GM19099 (cell line): ENCODE measurements around the gene FOSL2.

Source experiments
- POLR2A ChIP-seq: IDR thresholded peaks from 3 replicates; pipeline ENCODE4 v1.6.1; 2011; ENCODE audit warnings: low read depth; ENCODE audit not compliant: insufficient read length; ENCODE audit errors: extremely low read depth

FOSL2 gene

DNA sequence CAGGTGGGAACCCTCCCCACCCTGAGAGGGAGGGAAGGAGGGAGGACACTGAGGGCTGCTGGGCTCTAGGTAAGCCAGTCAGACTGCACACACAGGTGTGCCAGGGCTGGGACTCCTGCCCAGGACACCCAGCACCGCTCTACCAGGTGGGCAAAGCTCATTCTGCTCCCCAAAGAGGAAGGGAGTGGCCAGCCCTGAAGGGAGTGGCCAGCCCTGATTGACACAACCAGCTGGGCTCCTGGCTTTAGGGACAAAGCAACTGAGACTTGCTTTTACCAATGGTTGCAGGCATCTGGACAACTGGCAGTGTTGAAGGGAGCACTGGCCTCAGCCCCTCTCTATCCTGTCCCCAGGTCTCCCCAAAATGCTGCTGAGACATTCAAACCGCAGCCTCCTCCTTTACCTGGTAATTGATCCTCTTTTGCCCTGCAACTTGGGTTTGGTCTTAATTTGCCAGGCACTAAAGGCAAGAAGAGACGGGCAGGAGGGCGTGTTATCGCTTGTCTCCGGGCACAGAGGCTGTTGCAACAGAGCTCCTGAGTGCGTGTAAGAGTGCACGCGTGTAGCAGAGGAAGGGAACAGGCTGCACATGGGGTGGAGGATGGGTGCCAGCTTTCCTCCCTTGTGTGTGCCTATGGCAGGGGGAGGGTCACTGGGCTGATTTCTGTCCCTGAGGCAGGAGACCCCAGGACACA is 14.5 kb upstream of the FOSL2 start:
- no peak for TF ChIP-seq POLR2A

GRCh38 chr2:28378679-28379584 is 13.7 kb upstream of the FOSL2 start:
- TF ChIP-seq POLR2A = no peak

GRCh38 chr2:28380219-28380618 is 12.4 kb upstream of the FOSL2 start:
- TF ChIP-seq POLR2A = no peak

DNA sequence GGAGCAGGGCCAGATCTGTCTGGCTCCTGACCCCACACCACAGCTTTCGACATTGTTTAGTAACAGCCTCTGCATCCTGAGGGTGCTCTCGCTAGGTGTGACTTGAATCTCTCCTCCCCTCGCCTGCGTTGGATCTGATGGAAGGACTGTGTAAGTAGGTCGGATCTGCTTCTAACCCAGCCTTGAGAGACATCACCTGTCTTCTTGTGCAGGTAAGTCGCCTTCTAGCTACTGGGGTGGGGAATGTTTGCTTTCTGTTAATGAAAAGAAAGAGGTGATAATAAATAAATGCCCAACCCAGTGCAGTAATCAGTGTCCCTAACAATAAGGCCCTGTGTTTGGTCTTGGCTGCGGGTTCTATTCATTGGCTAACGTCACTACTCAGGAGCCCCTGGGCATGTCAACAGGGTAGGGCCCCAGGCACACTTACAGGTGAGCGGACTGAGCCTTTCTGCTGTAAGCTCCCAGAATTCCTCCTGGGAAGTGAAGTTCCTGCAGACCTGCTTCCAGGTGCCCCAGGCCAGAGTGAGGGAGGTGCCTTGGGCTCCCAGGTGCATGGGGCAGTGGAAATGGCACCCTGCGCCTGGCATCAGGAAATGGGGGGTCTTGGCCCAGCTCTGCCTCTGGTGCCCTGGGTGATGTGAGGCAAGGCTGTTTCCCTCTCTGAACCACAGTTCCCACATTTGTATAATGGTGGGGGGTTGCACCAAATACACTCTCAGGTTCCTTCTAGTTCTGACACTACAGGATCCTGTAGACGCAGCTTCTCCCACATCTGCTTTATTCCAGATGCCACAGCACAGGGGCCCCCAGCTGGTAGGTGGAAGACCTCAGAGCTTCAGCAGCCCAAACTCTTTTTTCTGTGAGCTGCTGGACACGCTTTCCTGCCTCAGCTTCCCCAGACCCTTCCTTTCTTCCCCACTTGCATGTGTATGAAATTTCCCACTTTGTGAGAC is 11.2 kb upstream of the FOSL2 start:
- TF ChIP-seq POLR2A = no peak

DNA sequence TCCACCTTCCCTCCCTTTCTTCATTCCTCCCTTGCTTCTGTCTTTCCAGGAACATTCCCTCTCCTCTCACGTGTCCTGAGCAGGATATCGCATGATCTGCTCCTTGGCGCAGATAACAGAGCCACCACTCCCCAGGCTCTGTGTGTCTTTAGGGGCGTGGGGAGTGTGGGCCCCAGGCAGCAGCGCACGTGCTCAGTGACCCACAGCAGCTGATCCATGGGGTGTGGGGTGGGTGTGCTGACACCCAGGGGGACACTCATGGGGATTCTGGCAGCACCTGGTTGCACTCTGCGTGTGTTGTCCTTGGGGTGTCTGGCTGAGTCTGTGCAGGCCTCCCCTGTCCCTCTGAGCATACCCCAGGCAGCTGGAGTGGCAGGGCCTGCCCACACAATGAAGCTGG is 9.9 kb upstream of the FOSL2 start:
- no peak for TF ChIP-seq POLR2A

DNA sequence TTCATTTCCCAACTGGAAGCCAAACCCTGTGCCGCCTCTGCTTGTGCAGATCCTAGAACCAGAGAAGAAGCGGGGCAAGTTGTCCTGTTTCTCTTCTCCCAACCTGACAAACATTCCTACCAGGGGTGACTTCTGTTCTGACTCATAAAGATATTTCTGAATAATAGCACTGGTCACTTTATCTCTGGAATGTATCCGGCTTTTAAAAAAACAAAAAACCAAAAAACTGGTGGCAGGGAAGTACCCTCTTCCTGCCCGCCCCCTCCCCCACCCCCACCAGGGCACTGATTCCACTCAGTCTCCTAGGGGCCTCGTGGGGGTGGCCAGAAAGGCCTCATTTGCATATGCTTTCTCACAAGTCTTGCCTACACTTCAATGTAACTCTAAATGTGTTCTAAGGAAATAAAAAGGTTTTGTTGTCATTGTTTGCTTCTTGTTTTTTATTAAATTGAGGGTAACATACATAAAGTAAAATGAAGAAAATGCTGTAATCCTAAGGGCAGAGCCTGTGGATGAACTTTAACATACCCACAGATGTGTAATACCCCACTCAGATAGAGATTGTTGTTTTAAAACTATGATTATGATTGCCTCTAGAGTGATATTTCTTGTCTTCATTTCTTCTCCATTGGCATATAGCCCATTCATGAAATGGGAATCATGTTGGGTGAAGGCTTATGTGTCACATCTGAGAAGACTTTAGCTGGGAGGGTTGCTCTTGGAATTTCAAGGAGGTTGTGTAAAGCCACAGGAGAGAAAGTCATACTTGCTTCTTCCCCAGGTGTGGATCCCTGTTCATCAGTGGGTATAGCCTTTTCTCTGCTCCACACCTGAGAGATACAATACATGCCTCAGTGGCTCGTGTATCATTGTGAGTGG is 5.3 kb upstream of the FOSL2 start:
- TF ChIP-seq POLR2A = no peak

GRCh38 chr2:28389399-28390240 is 3.0 kb upstream of the FOSL2 start:
- no peak for TF ChIP-seq POLR2A

DNA sequence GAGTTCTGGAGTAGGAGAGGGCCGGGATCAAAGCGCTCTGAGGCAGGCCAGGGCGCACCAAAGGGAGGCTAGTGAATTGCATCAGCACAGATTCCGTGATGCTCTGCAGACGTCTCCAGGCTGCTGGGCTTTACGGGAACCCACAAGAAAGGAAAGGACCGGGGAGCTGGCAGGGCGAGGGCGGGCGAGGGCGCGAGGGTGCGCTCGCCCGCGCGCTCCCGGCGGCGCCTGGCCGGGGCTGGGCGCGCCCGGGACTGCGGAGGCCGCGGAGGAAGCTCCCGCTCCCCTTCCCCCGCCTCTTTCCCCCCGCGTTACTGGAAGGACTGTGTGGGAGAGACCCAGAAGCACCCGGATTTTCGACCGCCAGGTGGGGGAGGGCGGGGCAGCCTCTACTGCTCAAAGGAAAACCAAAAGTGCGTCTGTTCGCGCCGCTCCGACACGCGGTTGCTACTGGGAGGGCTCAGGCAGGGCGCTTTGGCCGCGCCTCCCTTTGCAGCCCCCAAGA is 2.4 kb upstream of the FOSL2 start:
- TF ChIP-seq POLR2A = peak; percentile 34

- TF ChIP-seq POLR2A = peak; percentile 32
Measured at GRCh38 chr2:28390746-28391563, 1.7 kb upstream of the FOSL2 start.

- TF ChIP-seq POLR2A = no peak
Measured at GRCh38 chr2:28391564-28392296, 928 bp upstream of the FOSL2 start.

GRCh38 chr2:28393114-28393836 is 617 bp downstream of the FOSL2 start:
- TF ChIP-seq POLR2A = no peak

- TF ChIP-seq POLR2A = no peak
Measured at GRCh38 chr2:28394331-28394877, 1.7 kb downstream of the FOSL2 start.
